Lower leg skin (tissue), 4 donors: Measurements from ENCODE around the gene SLC10A4. TPM values are rescaled to one million over a fixed set of nuclear protein-coding genes. Genes with fewer than 3 reads are reported as not detected.

ENCODE experiments used
- DNase-seq, 2 donors: peaks; one replicate each; pipeline ENCODE4 v3.0.0-alpha.2; 2019; ENCODE audit warnings: low spot score in 2 of 2
- H3K4me3 ChIP-seq: fragments of 200-600 bp; sonication (generic); 2 replicates; pipeline ENCODE4 v1.5.1; 2017; ENCODE audit warnings: mild to moderate bottlenecking, low read depth; ENCODE audit not compliant: poor library complexity, severe bottlenecking
- CTCF ChIP-seq, 3 donors: fragments of 450-650 bp; IDR thresholded peaks; one replicate each; pipeline ENCODE4 v1.5.1; 2016; ENCODE audit warnings: antibody characterized with exemption in 3 of 3, mild to moderate bottlenecking in 3 of 3, moderate library complexity in 2 of 3
- POLR2A ChIP-seq, 2 donors: fragments of 450-650 bp; IDR thresholded peaks; one replicate each; pipeline ENCODE4 v1.6.1; 2016 to 2017; ENCODE audit warnings: antibody characterized with exemption in 2 of 2, mild to moderate bottlenecking in 1 of 2, moderate library complexity in 1 of 2
- WGBS, 2 donors: methylation state at CpG; one replicate each; pipeline ENCODE4 v1.1.5; 2018; 5-methylcytosine and 5-hydroxymethylcytosine counted together
- intact Hi-C: fragments of 100-400 bp; cut with DNase I; formaldehyde crosslinking; loops from one replicate; pipeline ENCODE4 v1.15.0; 2023; ENCODE audit warnings: low total_unique reads
- total RNA-seq, 4 donors: library from RNA; depleted of rRNA; stranded (reverse); fragments of >200 nt; gene quantifications; one replicate each; pipeline ENCODE4 v1.1.0, GENCODE V29; 2016

Gene SLC10A4
- total RNA-seq, 4 donors from 2014 or later: 0.19 TPM; not detected in 3

GRCh38 chr4:48490680-48491513 lies 7.8 kb downstream of the SLC10A4 start:
- no peak for TF ChIP-seq POLR2A (IDR thresholded peaks at IDR 0.05)
- no peak for TF ChIP-seq CTCF (IDR thresholded peaks at IDR 0.05)
- no peak for DNase-seq
- WGBS, 2 donors: 20 to 27% methylated on average over 42 to 80 of the region's 104 CpGs
- H3K4me3 ChIP-seq: no peak overlapping the region
- intact Hi-C loops: no loop called here

- WGBS, 2 donors: 76 to 82% methylated on average over 23 of the region's 23 CpGs
- intact Hi-C loops: no loop called here
- no peak overlapping the region for H3K4me3 ChIP-seq
Measured at GRCh38 chr4:48491514-48492176, 8.5 kb downstream of the SLC10A4 start.

GRCh38 chr4:48493452-48494100 lies 10.4 kb downstream of the SLC10A4 start:
- intact Hi-C loops: no loop called here
- no peak for TF ChIP-seq POLR2A (IDR thresholded peaks at IDR 0.05)
- TF ChIP-seq CTCF (IDR thresholded peaks at IDR 0.05): no peak
- DNase-seq: no peak
- no peak overlapping the region for H3K4me3 ChIP-seq
- WGBS, 2 donors: 81 to 83% methylated on average over 4 of the region's 4 CpGs

More at GRCh38 chr4:48491514-48492176, 8.5 kb downstream of the SLC10A4 start:
- no peak for TF ChIP-seq CTCF (IDR thresholded peaks at IDR 0.05)
- TF ChIP-seq POLR2A (IDR thresholded peaks at IDR 0.05): no peak
- no peak for DNase-seq

- TF ChIP-seq POLR2A (IDR thresholded peaks at IDR 0.05) (no peak), CTCF (IDR thresholded peaks at IDR 0.05) (no peak)
- 96% methylated on average over 2 of the region's 2 CpGs for WGBS, 2 donors
- no peak overlapping the region for H3K4me3 ChIP-seq
- DNase-seq: no peak
- intact Hi-C loops: no loop called here
Measured at GRCh38 chr4:48495941-48496340, 12.8 kb downstream of the SLC10A4 start.

GRCh38 chr4:48498895-48499294 lies 15.8 kb downstream of the SLC10A4 start:
- DNase-seq: no peak
- 84 to 86% methylated on average over 4 of the region's 4 CpGs for WGBS, 2 donors
- intact Hi-C loops: no loop called here
- no peak overlapping the region for H3K4me3 ChIP-seq
- TF ChIP-seq POLR2A (IDR thresholded peaks at IDR 0.05) (no peak), CTCF (IDR thresholded peaks at IDR 0.05) (no peak)
